Measurements from ENCODE around the gene TRAF3. TPM values are rescaled to one million over a fixed set of nuclear protein-coding genes. Genes with fewer than 3 reads are reported as not detected.

Gene TRAF3, protein sequence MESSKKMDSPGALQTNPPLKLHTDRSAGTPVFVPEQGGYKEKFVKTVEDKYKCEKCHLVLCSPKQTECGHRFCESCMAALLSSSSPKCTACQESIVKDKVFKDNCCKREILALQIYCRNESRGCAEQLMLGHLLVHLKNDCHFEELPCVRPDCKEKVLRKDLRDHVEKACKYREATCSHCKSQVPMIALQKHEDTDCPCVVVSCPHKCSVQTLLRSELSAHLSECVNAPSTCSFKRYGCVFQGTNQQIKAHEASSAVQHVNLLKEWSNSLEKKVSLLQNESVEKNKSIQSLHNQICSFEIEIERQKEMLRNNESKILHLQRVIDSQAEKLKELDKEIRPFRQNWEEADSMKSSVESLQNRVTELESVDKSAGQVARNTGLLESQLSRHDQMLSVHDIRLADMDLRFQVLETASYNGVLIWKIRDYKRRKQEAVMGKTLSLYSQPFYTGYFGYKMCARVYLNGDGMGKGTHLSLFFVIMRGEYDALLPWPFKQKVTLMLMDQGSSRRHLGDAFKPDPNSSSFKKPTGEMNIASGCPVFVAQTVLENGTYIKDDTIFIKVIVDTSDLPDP
- total RNA-seq: 18.8 TPM

DNA sequence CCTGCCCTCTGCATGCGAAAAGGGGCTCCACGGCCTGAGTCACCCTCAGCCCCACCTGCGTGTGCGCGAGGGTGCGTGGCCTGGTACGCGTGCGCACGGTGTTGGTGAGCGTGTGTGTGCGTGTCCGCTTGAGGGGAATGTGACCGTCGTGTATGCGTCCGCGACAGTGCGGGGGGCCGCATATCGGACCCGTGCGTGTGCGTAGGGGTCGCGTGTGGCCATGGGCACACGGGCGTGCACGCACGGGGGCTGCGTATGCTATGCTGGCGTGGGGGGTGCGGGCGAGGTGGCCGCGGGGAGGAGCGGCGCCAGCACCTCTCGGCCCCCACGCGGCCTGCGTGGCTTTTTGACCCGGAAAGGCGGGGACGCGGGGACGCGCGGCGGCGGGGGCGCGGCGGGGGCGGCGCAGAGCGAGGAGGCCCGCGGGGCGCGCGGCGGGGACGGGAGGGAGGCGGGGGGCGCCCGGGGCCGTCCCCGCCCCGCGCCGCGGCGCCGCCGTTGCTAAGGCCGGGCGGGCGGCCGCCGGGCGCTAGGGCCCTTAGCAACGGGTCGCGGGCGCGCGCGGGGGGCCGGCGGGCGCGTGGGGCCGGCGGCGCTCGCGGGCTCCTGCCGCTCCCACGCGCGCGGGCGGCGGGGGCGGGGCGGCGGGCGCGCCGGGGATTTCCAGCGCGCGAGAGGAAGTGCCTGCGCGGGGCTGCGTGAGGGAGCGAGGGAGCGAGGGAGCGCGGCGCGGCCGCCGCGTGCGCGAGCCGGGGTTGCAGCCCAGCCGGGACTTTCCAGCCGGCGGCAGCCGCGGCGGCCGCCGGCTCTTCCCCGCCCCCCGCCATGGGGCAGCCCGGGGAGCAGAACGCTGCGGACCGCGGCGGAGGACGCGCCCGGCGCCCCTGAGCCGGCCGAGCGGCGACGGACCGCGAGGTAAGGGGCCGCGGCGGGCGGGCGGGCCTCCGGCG, at the start of gene TRAF3:
TRAF3 (plus strand) TSS at position 689 of the 950 bp plus-strand sequence. CDS start 92,753 bp downstream, outside the sequence.
- intact Hi-C loops (cut with DNase I): loop anchor here (10.0 kb wide), 1 partner anchor 148 kb away; the partner anchor contains the start of gene AMN
- ATAC-seq (peak; percentile 60), DNase-seq (ENCODE audit: low spot score) (peak; percentile 84)

DNA sequence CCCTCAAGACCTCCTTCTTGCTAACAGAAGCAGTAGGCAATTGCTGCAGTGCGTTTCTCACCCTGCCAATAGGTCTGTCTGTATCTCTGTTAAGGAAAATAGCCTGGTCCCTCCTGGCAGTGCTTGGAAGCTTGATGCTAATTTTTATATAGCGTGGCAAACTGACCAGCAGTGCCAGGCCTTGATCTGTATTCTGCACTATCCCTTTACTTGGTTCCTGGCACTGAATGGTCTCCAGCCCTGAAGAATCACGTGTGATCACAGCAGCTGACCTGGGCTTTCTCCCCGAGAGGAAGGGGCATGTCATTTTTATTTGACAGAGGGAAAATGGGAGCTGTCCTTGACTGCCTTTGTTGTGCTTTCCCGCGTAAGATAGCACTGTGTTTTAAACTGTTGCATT, 48.7 kb upstream of the TRAF3 start:
- ATAC-seq (no peak), DNase-seq (ENCODE audit: low spot score) (no peak)
- intact Hi-C loops (cut with DNase I): no loop called here

DNA sequence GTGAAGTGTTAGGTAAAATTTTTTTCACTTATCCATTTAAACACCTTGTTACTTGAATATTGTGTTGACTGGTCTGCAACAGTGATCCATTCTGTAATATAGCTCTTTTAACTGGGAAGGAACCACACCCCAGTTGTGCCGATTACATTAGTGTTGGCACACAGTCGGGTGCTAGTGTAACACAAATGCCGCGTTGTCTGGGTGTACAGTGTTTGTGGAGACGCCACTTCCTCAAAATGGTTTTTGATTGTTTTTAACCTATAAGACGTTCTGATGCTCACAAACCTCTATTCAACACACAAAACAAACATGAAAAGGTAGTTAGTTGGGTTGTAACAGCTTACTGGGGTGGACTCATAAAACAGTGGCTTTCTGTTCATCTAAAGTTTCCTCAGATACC, 48.0 kb upstream of the TRAF3 start:
- ATAC-seq (no peak), DNase-seq (ENCODE audit: low spot score) (no peak)
- intact Hi-C loops (cut with DNase I): no loop called here

DNA sequence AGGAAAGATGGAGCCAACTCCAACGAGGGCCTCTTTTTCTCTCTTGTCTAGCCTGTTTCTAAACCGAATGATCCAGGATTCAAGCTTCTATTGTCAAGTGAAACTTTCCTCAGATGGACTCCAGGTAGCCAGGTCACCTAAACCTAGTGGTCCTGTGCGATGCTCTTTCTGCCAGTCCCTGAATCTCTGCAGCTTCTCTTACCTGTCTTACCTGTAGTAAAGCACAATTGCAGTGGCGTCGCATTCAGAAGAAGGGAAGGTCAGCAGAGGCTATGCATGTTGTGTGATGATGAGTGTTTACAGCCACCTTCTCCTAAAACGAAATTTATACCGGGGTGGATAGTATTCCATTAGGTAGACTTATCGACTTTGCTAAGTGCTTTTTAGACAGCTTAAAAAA, 47.4 kb upstream of the TRAF3 start:
- no peak for ATAC-seq
- intact Hi-C loops (cut with DNase I): no loop called here
- DNase-seq (ENCODE audit: low spot score): no peak

DNA sequence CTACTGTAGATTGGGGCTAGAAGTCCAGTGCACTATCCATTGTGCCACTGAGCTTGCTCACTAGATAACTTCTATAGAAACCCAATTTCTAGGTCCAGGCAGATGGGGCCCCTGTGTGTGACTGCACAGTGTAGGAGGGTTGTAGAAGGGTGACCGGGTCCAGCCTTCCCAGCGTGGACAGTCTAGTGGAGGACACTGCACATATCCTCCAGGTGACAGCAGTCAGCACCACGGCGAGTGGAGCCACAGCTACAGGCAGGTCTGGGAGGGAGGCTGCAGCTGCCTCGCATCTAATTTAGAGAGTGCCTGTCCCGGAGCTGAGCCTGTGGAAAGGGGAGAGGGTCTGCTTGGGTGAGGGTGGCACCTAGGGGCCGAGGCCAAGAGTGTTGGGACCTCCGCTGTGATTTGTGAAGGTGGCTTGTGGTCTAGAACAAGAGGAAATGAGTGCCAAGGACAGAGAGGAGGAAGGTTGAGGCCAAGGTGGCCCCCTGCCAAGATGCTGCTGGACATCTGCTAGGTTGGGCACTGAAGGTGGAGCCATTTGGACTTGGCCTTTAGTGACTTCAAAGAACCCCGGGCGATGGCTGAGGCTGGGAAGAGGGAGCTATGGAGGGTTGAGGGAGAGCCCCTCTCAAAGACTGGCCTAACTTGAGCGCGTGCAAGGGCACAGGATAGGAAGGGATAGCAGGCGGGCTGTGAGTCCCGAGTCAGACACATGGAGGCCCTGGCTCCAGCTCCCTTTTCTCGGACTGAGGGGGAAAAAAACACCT, 46.0 kb upstream of the TRAF3 start:
- no peak for ATAC-seq
- DNase-seq (ENCODE audit: low spot score): no peak
- intact Hi-C loops (cut with DNase I): no loop called here

DNA sequence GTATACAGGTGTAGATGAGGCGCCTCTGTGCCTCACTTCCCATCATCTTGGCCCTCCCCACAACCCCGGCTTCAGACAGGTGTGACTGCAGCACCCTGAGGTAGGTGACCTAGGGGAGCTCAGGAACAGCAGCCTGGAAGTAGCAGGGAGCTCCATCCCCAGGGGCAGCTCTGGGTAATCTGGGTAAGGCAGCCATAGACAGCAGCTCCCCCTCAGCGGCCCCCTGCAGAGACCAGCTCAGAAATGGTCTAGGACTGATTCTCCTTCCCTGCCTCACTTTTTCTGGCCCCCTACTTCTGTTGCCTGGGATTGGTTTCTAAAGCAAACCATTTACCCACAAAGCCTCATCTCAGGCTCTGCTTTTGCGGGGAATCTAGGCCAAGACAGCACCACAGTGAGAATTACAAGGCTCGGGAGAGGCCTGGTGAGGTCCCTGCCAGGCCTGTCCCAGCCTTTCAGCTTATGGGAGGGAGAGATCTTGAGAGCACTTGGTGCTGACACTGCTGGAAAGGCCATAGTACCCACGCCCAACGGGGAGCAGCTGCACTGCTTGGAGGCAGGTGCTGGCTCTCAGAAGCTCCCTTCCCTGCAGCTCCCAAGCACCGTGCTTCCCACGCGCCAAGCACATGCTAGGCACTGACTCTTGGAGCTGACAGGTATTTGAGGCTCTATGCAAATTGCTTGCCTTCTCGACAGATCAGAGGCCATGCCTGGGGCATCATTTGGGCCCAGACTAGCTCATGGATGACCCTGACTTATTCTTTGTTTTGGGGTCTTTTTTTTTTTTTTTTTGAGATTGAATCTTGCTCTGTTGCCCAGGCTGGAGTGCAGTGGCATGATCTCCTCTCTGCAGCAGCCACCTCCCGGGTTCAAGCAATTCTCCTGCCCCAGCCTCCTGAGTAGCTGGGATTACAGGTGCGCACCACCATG, 45.1 kb upstream of the TRAF3 start:
- DNase-seq (ENCODE audit: low spot score) (no peak), ATAC-seq (no peak)
- intact Hi-C loops (cut with DNase I): no loop called here

DNA sequence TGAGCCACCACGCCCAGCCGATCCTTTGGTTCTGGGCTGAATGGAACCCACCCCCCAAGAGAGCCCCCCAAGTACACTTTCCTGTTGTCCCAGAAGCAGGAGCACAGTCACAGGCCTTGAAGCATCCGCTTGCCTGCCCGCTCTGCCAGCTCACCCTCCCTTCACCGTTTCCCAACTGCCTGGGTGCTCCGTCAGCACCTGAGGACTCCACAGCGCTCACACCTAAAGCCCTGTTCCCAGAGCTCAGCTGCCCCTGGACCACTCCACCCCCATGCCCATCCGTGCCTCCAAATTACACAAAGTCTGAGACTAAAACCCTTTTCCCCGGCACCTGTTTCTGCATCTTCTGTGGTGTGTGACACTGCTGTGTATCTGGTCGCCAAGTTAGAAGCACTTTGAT, 44.3 kb upstream of the TRAF3 start:
- intact Hi-C loops (cut with DNase I): no loop called here
- no peak for ATAC-seq
- DNase-seq (ENCODE audit: low spot score): no peak

DNA sequence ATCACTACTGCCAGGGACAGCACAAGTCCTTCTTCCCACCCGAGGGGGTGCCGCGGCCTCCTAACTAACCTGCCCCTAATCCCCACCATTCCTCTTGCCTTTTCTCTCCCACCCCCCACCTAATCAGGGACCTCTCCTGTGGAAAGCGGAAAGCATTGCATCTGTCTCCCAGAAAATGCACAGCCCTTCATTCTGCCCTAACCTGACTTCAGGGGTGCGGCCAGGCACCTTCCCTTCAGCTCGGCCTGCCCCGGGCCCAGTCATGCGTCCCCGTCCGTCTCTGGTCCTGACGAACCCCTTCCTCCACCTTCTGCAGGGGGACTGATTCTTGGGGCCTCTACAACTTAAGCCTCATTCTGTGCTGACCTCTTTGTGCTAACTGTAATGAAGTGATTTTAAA, 43.9 kb upstream of the TRAF3 start:
- no peak for DNase-seq (ENCODE audit: low spot score)
- ATAC-seq: no peak

DNA sequence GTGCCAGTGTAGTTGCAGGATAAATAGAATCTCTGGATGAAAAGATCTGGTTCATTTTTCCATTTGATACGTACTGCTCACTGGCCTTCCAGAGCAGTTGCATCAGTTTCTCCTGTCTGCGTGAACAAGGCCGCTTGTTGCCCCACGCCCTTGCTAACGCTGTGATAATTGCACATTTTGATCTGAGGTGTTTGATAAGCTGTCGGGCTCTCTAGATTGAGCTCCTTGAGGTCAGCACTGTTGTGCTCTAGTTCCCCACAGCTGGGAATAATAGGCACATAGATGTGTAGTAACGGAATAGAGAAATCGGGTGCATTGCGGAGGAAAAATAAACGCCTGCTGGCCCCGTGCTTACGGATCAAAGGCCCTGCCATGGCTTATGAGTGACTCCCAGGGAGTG, 42.8 kb upstream of the TRAF3 start:
- intact Hi-C loops (cut with DNase I): no loop called here
- no peak for ATAC-seq
- DNase-seq (ENCODE audit: low spot score): no peak

More for the DNA sequence above, 43.9 kb upstream of the TRAF3 start:
- intact Hi-C loops (cut with DNase I): no loop called here

DNA sequence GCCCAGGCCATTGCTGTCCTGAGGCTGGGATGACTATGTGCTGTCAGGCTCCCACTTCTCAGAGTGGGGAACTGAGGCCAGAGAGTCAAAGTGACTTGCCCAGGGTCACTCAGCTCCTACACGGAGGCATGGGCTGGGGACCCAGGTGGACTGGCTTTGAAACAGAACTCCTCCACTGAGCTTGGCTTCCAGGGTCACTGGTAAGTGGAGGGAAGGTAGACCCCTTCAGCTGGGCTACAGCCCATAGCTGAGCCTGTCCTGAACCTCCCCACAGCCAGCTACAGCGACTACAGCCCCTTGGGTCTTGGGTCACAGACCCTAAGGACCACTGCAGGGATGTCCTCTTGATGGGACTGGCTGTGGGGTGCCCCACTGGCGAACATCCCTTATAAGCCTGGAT, 40.3 kb upstream of the TRAF3 start:
- ATAC-seq: no peak
- DNase-seq (ENCODE audit: low spot score): no peak
- intact Hi-C loops (cut with DNase I): no loop called here

DNA sequence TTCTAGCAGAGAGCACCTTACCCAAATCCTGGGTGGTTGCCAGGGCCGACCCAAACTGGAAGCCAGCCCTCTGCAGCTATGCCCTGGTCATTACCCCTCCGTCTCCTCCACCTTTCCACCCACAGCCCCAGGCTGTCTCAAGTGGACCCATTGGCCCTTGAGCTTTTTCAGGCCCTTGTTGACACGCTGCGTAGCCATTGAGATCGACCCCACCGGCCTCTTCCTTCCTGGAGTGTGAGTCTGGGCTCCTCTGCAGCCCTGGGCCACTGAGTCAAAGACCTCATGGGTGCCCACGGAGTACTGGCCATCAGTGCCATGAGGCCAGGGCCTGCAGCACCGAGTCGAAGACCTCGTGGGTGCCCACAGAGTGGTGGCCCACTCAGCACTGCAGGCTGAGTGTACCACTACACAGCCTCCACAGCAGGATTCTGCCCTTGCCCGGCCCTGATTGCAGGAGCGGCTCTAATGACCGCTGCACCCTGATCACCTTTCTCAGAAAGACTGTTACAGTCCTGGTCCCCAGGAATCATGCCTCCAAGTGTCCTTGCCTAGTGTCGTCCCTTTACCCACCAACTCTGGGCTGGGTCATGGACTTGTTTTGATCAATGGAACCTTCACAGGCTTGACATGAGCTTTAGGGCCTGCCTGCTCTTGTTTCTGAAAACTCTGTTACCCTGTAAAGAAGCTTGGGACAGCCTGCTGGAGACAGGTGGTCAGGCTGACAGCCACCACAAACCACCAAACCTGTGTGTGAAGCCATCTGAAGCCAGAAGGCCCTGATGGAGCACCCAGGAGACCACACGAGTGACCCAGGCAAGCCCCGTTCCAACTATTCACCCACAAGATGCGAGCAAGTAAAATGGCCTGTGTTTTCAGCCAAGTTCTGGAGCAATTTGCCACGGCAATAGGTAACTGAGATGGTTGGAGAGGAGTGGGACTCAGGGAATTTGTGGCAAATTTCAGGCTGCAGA, 39.6 kb upstream of the TRAF3 start:
- ATAC-seq (no peak), DNase-seq (ENCODE audit: low spot score) (no peak)
- intact Hi-C loops (cut with DNase I): no loop called here

DNA sequence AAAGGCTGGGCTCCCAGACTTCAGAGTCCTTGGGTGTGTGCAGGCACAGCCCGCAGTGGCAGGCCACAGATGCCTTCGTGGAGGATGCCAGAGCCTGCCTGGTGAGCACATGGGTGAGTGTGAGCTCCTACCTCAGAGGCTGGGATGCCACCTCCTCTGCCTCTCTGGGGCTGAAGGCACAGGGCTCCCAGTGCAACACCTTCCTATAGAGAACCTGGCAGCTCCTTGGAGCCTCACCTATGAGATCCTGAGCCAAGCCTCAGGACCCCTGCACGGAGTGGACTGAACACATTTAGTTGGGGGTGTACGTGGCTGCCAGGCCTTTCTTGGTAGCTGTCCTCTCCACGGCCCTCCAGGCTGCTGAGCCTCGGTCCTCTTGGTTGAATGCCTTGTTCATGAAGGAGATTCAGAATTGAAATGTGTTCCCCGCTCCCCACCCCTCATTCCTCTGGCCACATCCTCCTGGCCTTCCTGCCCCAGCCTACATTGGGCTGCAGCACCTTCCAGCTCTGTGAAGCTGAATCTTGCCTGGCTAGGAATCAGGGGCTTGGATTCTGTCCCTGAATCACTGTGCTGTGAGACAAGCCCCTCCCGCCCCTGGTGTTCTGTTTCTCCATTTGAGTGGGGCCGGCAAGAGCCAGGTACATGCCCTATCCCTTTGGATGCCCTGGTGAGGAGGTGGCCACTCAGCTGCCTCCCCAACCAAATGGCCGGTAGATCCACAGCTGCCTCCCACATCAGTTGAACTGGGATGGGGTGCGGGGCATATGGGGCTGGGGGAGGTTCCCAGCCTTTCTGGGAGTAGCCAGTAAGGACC, 38.7 kb upstream of the TRAF3 start:
- ATAC-seq (no peak), DNase-seq (ENCODE audit: low spot score) (no peak)
- intact Hi-C loops (cut with DNase I): no loop called here

DNA sequence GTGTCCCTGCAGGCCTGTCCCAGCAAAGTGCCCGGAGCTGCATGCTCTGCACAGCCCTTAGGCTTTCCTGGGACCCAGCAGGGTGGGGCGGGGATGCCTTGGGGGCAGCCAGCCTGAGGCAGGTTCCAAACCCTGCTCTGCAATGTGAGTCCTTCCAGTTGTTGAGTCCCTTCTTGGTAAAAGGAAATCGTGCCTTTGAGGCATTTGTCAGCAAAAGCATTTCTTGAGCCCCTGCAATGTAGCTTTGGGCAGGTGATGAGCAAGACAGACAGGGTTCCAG, 38.1 kb upstream of the TRAF3 start:
- DNase-seq (ENCODE audit: low spot score) (no peak), ATAC-seq (no peak)
- intact Hi-C loops (cut with DNase I): no loop called here

DNA sequence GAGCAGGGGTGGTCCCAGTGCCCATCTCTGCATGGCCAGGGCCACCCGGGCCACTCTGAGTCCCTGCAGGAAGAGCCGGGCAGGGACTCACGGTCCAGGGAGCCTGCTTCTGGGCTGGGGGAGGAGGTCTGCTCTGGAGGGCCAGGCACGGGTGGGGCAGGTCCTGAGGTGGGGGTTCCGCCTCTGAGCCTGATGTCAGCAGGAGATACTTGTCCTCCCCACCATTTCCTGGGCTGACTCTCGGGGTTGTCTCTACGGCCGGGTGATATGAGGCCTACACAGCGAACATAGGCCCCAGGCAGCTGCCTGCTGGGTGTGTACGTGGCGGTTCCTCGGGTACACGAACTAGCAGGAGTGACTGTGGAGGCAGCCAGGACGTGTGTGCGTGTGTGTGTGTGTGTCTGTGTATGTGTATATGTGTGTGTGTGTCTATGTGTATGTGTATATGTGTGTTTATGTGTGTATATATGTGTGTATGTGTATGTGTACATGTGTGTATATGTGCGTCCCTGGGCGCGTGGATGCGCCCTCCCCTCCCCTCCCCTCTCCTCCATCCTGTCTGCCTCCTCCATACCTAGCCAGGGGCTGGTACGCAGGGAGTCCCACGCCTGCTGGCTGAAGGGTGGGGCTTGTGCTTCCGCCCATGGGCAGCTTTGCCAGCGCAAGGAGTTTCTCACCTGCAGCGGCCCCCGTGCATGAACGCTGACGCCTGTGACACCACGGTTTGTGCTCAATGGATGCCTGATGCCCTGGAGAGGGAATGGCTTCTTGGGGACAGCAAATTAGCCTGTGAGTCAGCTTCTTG, 30.4 kb upstream of the TRAF3 start:
- DNase-seq (ENCODE audit: low spot score) (no peak), ATAC-seq (no peak)
- intact Hi-C loops (cut with DNase I): no loop called here

DNA sequence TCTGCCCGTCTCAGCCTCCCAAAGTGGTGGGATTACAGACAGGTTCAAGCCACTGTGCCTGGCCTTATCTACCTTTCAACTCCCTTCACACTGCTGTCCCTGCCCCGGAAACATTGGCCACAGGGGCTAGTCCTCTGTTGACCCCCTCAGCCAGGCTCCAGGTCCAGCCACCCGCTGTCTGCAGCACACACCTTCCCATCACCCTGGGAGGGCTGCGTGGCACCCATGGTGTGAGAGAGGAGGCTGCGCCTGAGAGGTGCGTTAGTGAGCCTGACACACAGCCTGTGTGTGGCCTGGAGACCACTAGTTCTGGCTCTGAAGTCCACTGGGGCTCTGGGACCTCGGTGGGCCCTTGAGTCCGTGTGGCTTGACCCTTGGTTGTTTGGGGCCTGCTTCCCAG, 28.4 kb upstream of the TRAF3 start:
- no peak for ATAC-seq
- no peak for DNase-seq (ENCODE audit: low spot score)
- intact Hi-C loops (cut with DNase I): no loop called here

Data from sciatic nerve (tissue), 2 donors.